NB4 (cell line): ENCODE data around the gene SLC66A2.

ENCODE experiments used
- DNase-seq: peaks from one replicate; pipeline ENCODE4 v3.0.0; 2010; ENCODE audit warnings: low read depth
- H3K4me3 ChIP-seq: one replicate; pipeline ENCODE4 v1.5.1; 2011; ENCODE audit warnings: mild to moderate bottlenecking, low read depth, low read length, moderate library complexity
- CTCF ChIP-seq: IDR thresholded peaks from one replicate; pipeline ENCODE4 v1.5.1; 2012; ENCODE audit warnings: low read depth, low read length
- MYC ChIP-seq: IDR thresholded peaks from 2 replicates; pipeline ENCODE4 v1.6.1; 2011; ENCODE audit warnings: low read depth, low read length
- POLR2A ChIP-seq: IDR thresholded peaks from 2 replicates; pipeline ENCODE4 v1.6.1; 2011; ENCODE audit warnings: mild to moderate bottlenecking; ENCODE audit not compliant: insufficient read length; ENCODE audit errors: extremely low read depth
- TF ChIP-seq, protein P1 (sequence below): IDR thresholded peaks from 2 replicates; pipeline ENCODE4 v1.6.1; 2011; ENCODE audit warnings: low read depth, low read length

SLC66A2 gene

DNA sequence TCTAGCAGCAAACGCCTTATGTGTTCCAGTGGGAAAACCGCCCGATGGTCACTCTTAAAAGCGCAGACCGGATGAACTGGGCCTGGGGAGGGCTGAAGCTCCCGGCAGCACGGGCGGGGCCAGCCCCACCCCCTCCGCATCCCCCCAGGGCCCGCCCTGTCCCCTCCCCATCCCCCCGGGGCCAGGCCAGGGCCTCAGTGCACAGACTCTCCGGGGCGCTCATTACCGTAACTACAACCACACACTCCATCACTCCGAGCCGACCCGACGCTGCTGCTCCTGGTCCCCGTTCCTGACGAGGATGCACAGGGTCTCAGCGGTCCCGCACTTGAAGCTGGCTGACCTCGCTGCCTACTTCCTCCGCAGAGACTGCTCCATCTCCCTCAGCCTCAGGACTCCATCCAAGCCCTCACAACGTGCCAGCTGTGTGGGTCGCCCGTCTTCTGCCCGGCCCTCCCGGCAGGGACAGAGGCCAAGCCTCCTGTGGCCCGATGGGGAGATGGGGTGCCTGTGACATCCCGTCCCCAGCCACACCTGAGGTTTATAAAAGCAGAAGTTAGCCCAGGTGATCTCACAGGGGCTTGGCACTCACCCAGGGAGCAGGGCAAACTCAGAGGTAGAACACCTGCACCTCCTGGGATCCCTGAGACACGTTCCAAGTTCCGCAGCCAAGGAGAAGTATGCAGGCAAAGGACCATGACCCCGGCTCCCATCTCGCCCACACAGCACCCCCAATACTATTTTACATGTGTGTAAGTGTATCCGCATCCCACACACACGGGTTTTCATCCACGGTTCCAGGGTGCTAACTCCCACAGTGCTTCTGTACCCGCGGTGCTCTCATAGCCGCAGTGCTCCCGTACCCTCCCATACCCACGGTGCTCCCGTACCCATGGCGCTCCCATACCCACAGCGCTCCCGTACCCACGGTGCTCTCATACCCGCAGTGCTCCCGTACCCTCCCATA, 36.0 kb downstream of the SLC66A2 start:
- TF ChIP-seq, protein P1, sequence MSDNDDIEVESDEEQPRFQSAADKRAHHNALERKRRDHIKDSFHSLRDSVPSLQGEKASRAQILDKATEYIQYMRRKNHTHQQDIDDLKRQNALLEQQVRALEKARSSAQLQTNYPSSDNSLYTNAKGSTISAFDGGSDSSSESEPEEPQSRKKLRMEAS, result no peak
- TF ChIP-seq POLR2A (no peak), MYC (no peak), CTCF (no peak)
- no peak overlapping the region for H3K4me3 ChIP-seq
- DNase-seq, result no peak

- DNase-seq, result no peak
- TF ChIP-seq POLR2A (no peak), MYC (no peak), CTCF (no peak)
- no peak overlapping the region for H3K4me3 ChIP-seq
Observed at GRCh38 chr18:79914614-79915160, 36.8 kb downstream of the SLC66A2 start.

GRCh38 chr18:79912994-79913831, 38.2 kb downstream of the SLC66A2 start:
- TF ChIP-seq CTCF (no peak), POLR2A (no peak), MYC (no peak)
- TF ChIP-seq, protein P1, result no peak
- DNase-seq, result no peak

DNA sequence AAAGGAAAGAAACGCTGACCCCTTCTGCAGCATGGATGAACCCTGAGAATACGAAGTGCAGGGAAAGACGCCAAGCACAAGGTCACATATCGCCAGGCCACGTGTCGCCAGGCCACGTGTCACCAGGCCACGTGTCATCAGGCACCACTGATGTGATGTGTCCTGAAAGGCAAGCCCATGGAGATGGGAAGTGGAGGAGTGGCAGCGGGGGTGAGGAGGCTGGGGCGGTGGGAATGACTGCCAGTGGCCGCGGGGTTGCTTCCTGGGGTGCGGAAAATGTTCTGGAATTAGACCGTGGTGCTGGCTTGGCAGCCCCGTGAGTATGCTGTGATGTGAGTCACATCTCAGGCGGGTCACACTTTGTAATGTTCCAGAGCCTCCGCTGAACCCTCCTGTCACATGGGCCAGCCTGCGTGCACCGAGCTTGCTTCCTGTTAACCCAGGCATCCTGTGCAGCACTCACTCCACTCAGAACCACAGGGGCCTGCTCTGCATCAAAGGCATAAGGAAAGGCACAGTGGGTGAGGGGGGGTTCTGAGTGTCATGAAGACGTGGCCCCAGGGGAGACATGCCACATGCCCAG, 39.0 kb downstream of the SLC66A2 start:
- TF ChIP-seq MYC (no peak), CTCF (no peak)
- H3K4me3 ChIP-seq, result no peak overlapping the region
- DNase-seq, result no peak

More at GRCh38 chr18:79912994-79913831, 38.2 kb downstream of the SLC66A2 start:
- H3K4me3 ChIP-seq, result no peak overlapping the region

DNA sequence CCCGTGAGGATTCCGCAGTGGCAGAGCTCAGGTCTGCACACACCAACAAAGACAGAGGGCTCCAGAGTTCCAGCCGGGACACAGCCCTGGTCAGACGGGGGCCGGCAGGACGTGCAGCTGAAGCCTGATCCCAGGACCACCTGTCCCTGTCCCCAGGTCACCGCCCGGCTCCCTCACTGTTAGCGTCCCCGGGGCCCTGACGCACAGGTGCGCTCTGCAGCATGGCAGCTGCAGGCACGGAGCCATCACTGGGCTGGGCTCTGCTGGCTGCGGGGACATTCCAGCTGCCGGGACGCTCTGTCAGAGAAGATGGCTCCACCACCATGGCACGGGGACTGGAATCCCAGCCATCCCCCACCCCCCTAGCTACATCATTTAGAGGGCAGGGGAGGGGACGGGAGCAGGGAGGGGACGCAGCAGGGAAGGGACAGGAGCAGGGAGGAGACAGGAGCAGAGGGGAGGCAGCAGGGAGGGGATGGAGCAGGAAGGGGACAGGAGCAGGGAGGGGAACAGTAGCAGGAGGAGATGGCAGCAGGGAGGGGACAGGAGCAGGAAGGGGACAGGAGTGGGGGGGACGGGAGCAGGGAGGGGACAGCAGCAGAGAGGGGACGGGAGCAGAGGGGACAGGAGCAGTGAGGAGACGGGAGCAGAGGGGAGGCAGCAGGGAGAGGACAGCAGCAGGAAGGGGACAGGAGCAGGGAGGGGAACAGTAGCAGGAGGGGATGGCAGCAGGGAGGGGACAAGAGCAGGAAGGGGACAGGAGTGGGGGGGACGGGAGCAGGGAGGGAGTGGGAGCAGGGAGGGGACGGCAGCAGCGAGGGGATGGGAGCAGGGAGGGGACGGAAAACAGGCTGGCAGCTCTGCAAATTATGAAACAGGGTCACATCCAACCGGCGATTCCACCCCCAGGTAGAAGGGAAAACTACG, 39.8 kb downstream of the SLC66A2 start:
- no peak overlapping the region for H3K4me3 ChIP-seq
- no peak for TF ChIP-seq MYC
- no peak for TF ChIP-seq CTCF
- TF ChIP-seq POLR2A, result no peak
- no peak for DNase-seq
